ENCODE measurements around the gene CDH4.

DNA sequence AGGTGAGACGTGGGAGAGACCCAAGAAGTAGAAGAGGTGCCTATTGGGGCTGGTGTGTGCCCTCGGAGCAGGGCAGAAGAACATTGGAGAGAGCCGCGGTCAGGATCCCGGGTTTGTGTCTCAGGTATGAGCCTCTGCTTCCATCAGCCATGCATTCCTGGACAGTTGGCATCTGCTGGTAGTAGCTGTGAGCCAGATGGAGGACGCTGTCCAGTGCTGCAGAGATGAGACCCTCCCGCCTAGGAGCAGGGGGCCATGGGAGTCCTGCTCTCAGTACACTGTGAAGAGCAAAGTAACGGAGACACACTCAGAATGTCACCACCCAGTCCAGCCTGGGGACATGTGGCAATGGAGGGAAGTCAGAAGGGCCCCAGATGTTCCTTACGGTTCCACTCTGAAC is 108.2 kb downstream of the CDH4 start:
- TF ChIP-seq, protein P1, sequence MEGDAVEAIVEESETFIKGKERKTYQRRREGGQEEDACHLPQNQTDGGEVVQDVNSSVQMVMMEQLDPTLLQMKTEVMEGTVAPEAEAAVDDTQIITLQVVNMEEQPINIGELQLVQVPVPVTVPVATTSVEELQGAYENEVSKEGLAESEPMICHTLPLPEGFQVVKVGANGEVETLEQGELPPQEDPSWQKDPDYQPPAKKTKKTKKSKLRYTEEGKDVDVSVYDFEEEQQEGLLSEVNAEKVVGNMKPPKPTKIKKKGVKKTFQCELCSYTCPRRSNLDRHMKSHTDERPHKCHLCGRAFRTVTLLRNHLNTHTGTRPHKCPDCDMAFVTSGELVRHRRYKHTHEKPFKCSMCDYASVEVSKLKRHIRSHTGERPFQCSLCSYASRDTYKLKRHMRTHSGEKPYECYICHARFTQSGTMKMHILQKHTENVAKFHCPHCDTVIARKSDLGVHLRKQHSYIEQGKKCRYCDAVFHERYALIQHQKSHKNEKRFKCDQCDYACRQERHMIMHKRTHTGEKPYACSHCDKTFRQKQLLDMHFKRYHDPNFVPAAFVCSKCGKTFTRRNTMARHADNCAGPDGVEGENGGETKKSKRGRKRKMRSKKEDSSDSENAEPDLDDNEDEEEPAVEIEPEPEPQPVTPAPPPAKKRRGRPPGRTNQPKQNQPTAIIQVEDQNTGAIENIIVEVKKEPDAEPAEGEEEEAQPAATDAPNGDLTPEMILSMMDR (IDR thresholded peaks at IDR 0.05): no peak
- TF ChIP-seq POLR2A (IDR thresholded peaks at IDR 0.05): no peak
